ENCODE measurements around the gene KLHL17. TPM values are rescaled to one million over a fixed set of nuclear protein-coding genes. Genes with fewer than 3 reads are reported as not detected.

The KLHL17 gene
- total and polyA plus RNA-seq, 9 of the 15 experiments (the other 6 are each of a cell fraction or from before 2014, with no cell fraction given): 0.14 to 84.8 (median 13.0) TPM

DNA sequence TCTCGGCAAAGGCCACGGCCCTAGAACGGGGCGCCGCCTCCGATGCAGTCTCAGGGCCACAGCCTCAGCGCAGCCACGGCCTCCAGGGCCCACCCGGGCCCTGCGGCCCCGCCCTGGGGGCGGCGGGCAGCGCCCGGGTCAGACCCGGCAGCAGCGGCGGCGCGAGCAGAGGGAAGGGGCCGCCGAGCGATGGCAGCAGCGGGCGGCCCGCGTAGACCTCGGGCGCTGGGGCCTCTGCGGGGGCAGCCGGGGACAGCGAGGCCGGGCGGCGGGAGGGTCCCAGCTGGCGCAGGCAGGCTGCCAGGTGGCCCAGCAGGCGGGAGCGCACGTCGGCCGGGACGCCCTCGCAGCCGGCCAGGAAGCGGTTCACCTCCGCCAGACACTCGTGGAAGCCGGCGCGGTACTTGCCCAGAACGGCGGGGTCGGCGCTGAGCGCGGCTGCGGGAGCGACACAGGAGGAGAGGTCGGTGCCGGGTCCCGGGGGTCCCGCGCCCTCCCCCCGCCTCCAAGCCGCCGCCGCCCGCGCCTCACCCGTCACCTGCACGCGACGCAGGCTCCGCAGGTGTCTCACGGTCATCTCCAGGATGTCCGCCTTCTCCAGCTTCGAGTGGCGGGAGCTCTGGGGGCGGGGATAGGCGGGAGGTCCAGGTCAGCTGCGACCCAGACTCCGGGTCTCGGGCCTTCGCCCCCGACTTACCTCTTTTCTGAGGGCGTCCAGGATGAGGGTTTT lies 38.8 kb downstream of the KLHL17 start (continued):
- TF ChIP-seq MAX (CRISPR knock-in tag; IDR thresholded peaks at IDR 0.05) (no peak; the same call in 1 of the 2 replicates), KHSRP (IDR thresholded peaks at IDR 0.05) (no peak), NR4A1 (CRISPR knock-in tag; IDR thresholded peaks at IDR 0.05) (no peak), NR4A1 (tag; IDR thresholded peaks at IDR 0.05) (0 out of 2 replicates have a peak, but pooled peaks have one; percentile 32), ZNF644 (tag; IDR thresholded peaks at IDR 0.05; ENCODE audit: low read depth) (no peak), MAZ (CRISPR knock-in tag; conservative IDR thresholded peaks at IDR 0.05 in 1 of 2, IDR thresholded peaks at IDR 0.05 in 1 of 2) (peak; percentile 12 to 45; a peak in 2 of 4 replicates), ZNF24 (IDR thresholded peaks at IDR 0.05) (0 out of 2 replicates have a peak, but pooled peaks have one; percentile 28), MED1 (CRISPR knock-in tag; IDR thresholded peaks at IDR 0.05; ENCODE audit: borderline replicate concordance) (no peak), NBN (IDR thresholded peaks at IDR 0.05; ENCODE audit: low read depth) (no peak), RCOR1 (IDR thresholded peaks at IDR 0.05; ENCODE audit: borderline replicate concordance in 1 of 2, low read depth in 2 of 2, low read length in 2 of 2) (no peak), ZBED1 (IDR thresholded peaks at IDR 0.05) (no peak), MCM2 (IDR thresholded peaks at IDR 0.05; ENCODE audit: low read depth) (no peak), JUN (IDR thresholded peaks at IDR 0.05; ENCODE audit: borderline replicate concordance, low read depth, low read length) (no peak), JUN (CRISPR knock-in tag; IDR thresholded peaks at IDR 0.05; ENCODE audit: borderline replicate concordance) (no peak), CREM (IDR thresholded peaks at IDR 0.05; ENCODE audit: low read depth) (peak; percentile 80), PHF20 (IDR thresholded peaks at IDR 0.05; ENCODE audit: partially characterized antibody) (no peak), SUPT5H (IDR thresholded peaks at IDR 0.05) (no peak), CHD2 (IDR thresholded peaks at IDR 0.05; ENCODE audit: low read depth, low read length) (no peak), YY1 (IDR thresholded peaks at IDR 0.05; ENCODE audit: borderline replicate concordance in 1 of 3, control insufficient read depth in 1 of 3, extremely low read depth in 1 of 3, insufficient read depth in 3 of 3, insufficient read length in 1 of 3, insufficient replicate concordance in 2 of 3, low read depth in 1 of 3, low read length in 2 of 3) (peak in 1 of 3 experiments; percentile 41), POLR2AphosphoS5 (IDR thresholded peaks at IDR 0.05; ENCODE audit: control insufficient read depth, insufficient read depth, low read depth, low read length) (no peak)
- TF ChIP-seq, protein P1, sequence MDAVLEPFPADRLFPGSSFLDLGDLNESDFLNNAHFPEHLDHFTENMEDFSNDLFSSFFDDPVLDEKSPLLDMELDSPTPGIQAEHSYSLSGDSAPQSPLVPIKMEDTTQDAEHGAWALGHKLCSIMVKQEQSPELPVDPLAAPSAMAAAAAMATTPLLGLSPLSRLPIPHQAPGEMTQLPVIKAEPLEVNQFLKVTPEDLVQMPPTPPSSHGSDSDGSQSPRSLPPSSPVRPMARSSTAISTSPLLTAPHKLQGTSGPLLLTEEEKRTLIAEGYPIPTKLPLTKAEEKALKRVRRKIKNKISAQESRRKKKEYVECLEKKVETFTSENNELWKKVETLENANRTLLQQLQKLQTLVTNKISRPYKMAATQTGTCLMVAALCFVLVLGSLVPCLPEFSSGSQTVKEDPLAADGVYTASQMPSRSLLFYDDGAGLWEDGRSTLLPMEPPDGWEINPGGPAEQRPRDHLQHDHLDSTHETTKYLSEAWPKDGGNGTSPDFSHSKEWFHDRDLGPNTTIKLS (IDR thresholded peaks at IDR 0.05; ENCODE audit: borderline replicate concordance, low read depth): 0 out of 2 replicates have a peak, but pooled peaks have one; percentile 38
- TF ChIP-seq, protein P2, sequence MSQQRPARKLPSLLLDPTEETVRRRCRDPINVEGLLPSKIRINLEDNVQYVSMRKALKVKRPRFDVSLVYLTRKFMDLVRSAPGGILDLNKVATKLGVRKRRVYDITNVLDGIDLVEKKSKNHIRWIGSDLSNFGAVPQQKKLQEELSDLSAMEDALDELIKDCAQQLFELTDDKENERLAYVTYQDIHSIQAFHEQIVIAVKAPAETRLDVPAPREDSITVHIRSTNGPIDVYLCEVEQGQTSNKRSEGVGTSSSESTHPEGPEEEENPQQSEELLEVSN (IDR thresholded peaks at IDR 0.05; ENCODE audit: borderline replicate concordance in 1 of 2, extremely low read depth in 1 of 2, insufficient read depth in 1 of 2, insufficient read length in 1 of 2, low read depth in 1 of 2, low read length in 1 of 2, poor library complexity in 1 of 2, severe bottlenecking in 1 of 2): peak; percentile 79 to 95
- TF ChIP-seq, protein P3, sequence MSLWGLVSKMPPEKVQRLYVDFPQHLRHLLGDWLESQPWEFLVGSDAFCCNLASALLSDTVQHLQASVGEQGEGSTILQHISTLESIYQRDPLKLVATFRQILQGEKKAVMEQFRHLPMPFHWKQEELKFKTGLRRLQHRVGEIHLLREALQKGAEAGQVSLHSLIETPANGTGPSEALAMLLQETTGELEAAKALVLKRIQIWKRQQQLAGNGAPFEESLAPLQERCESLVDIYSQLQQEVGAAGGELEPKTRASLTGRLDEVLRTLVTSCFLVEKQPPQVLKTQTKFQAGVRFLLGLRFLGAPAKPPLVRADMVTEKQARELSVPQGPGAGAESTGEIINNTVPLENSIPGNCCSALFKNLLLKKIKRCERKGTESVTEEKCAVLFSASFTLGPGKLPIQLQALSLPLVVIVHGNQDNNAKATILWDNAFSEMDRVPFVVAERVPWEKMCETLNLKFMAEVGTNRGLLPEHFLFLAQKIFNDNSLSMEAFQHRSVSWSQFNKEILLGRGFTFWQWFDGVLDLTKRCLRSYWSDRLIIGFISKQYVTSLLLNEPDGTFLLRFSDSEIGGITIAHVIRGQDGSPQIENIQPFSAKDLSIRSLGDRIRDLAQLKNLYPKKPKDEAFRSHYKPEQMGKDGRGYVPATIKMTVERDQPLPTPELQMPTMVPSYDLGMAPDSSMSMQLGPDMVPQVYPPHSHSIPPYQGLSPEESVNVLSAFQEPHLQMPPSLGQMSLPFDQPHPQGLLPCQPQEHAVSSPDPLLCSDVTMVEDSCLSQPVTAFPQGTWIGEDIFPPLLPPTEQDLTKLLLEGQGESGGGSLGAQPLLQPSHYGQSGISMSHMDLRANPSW (CRISPR knock-in tag; IDR thresholded peaks at IDR 0.05): no peak
